ENCODE data around the gene CMYA5. TPM values are rescaled to one million over a fixed set of nuclear protein-coding genes. Genes with fewer than 3 reads are reported as not detected.

CMYA5 gene
- total RNA-seq, 1 experiment from 2014 or later = 0.22 TPM

- Histone ChIP-seq H4K20me1 (ENCODE audit: insufficient read depth) (no peaks in the 10 kb centered on the region), H3K9ac (ENCODE audit: low read length) (no peak overlapping the region), H2AFZ (ENCODE audit: low read depth, low read length, poor library complexity, severe bottlenecking) (no peak overlapping the region), H3K27ac (ENCODE audit: low read depth, low read length) (no peak overlapping the region), H3K9me3 (ENCODE audit: control insufficient read depth in 1 of 2, insufficient read depth in 1 of 2, low read depth in 1 of 2, low read length in 2 of 2) (no peaks in the 10 kb centered on the region), H3K4me3 (replicated peaks in 1 of 2; ENCODE audit: low read depth in 1 of 2, low read length in 2 of 2) (no peak overlapping the region), H3K27me3 (ENCODE audit: insufficient read depth, low read length) (0 out of 2 replicates have a peak, but pooled peaks cover 14% of the 10 kb centered on the region), H3K4me1 (ENCODE audit: control insufficient read depth in 1 of 2, insufficient read depth in 2 of 2, low read length in 2 of 2) (no peaks in the 10 kb centered on the region), H3K9me2 (ENCODE audit: insufficient read depth) (no peaks in the 10 kb centered on the region), H3K79me2 (ENCODE audit: insufficient read depth, low read length) (no peaks in the 10 kb centered on the region), H3K4me2 (ENCODE audit: low read length) (no peak overlapping the region), H3K36me3 (ENCODE audit: control insufficient read depth in 1 of 2, insufficient read depth in 2 of 2, low read length in 2 of 2) (no peaks in the 10 kb centered on the region)
- intact Hi-C loops (cut with micrococcal nuclease) = no loop called here
- ChIA-PET RAD21 (ENCODE audit: low non-redundant PET in 1 of 2, low total read pairs in 2 of 2, uncharacterized antibody in 2 of 2, unreplicated experiment in 2 of 2) (no interaction called here), POLR2A (no interaction called here), CTCF (no interaction called here)
- no peak for DNase-seq (ENCODE audit: low read depth, low spot score)
- no peak for ATAC-seq
- TF ChIP-seq MAX (IDR thresholded peaks at IDR 0.05) (no peak), JUND (IDR thresholded peaks at IDR 0.05) (no peak), ZBTB33 (IDR thresholded peaks at IDR 0.05; ENCODE audit: extremely low read depth, insufficient replicate concordance, low read length) (no peak), REST (IDR thresholded peaks at IDR 0.05; ENCODE audit: low read depth) (no peak), POLR2AphosphoS5 (IDR thresholded peaks at IDR 0.05; ENCODE audit: low read depth, low read length) (no peak), ZFX (IDR thresholded peaks at IDR 0.05) (no peak), POLR2A (IDR thresholded peaks at IDR 0.05; ENCODE audit: borderline replicate concordance, extremely low read depth, insufficient read depth, insufficient read length) (no peak), CBX3 (IDR thresholded peaks at IDR 0.05; ENCODE audit: low read depth) (no peak)
- no TSS peak for BruUV-seq (replicated peaks)
Observed at GRCh38 chr5:79742549-79743136, 53.0 kb downstream of the CMYA5 start.

Measured in HCT116 (cell line).